K562 (cell line): ENCODE measurements around the gene SCYGR8. TPM values are rescaled to one million over a fixed set of nuclear protein-coding genes. Genes with fewer than 3 reads are reported as not detected.

Source experiments
- ATAC-seq: fragments of 200-7000 bp; cut with Tn5 transposase; 3 replicates; pipeline ENCODE4 v1.9.1; 2020; ENCODE audit warnings: moderate library complexity
- BruUV-seq: library from RNA; stranded (reverse); fragments of 400-500 nt; replicated peaks from 2 replicates; lab custom pipeline; 2021; lab: Mats Ljungman, UMichigan
- CTCF ChIA-PET: fragments of 300-600 bp; formaldehyde crosslinking; extraction: SDS; loops from one replicate; lab custom pipeline; 2021; ENCODE audit warnings: low intra/inter-chr PET ratio; lab: Yijun Ruan, JAX
- POLR2A ChIA-PET: fragments of 300-600, 350-650 bp; sonication (Branson Sonifier 250); formaldehyde crosslinking; extraction: SDS; loops from one replicate; lab custom pipeline; 2021; ENCODE audit warnings: antibody characterized with exemption, inconsistent platforms; lab: Yijun Ruan, JAX
- DNase-seq, 4 experiments: peaks; one replicate each; pipeline versions ENCODE4 v3.0.0 to v3.0.0-alpha.2; 2011 to 2018; ENCODE audit warnings: low spot score in 3 of 4, mixed read lengths in 3 of 4; ENCODE audit errors: extremely low read depth in 1 of 4
- FAIRE-seq: peaks from 2 replicates; lab custom pipeline; 2011; peaks lifted over from hg19 to GRCh38; lab: Jason Lieb, UNC
- H2AFZ ChIP-seq: 2 replicates; pipeline ENCODE4 v1.6.0; 2011; ENCODE audit warnings: low read depth, low read length, control low read depth, inconsistent platforms
- H3K27ac ChIP-seq: fragments of 200-600 bp; 3 replicates; pipeline ENCODE4 v1.8.0; 2011; ENCODE audit warnings: low read depth, mild to moderate bottlenecking, control low read depth, inconsistent platforms, low read length, moderate library complexity, mixed read lengths; ENCODE audit errors: extremely low read depth
- H3K27me3 ChIP-seq, 2 experiments: fragments of 300-600 bp in 1 of 2; 2 replicates in 1 of 2; 3 replicates in 1 of 2; pipeline versions ENCODE4 v1.6.0 to v1.8.0; 2011; ENCODE audit warnings: inconsistent platforms in 2 of 2, low read length in 2 of 2, mild to moderate bottlenecking in 1 of 2, mixed read lengths in 1 of 2, moderate library complexity in 1 of 2; ENCODE audit not compliant: control insufficient read depth in 2 of 2, insufficient read depth in 2 of 2
- H3K36me3 ChIP-seq: fragments of 300-600 bp; 3 replicates; pipeline ENCODE4 v1.8.0; 2011; ENCODE audit warnings: mild to moderate bottlenecking, low read length, inconsistent platforms; ENCODE audit not compliant: control insufficient read depth, insufficient read depth
- H3K4me1 ChIP-seq, 2 experiments: fragments of 200-600 bp in 1 of 2; replicated peaks in 1 of 2; 2 replicates in 1 of 2; 3 replicates in 1 of 2; pipeline versions ENCODE4 v1.5.1 to v1.8.0; 2011; ENCODE audit warnings: inconsistent platforms in 2 of 2, low read length in 2 of 2, mild to moderate bottlenecking in 1 of 2, mixed read lengths in 1 of 2, moderate library complexity in 1 of 2; ENCODE audit not compliant: control insufficient read depth in 2 of 2, insufficient read depth in 2 of 2
- H3K4me2 ChIP-seq: 2 replicates; pipeline ENCODE4 v1.6.1; 2011; ENCODE audit warnings: low read length, control low read depth, inconsistent platforms, mixed read lengths; ENCODE audit not compliant: insufficient read depth
- H3K4me3 ChIP-seq: fragments of 200-600 bp; sonication (generic), shearing (Covaris generic); 2 replicates; pipeline ENCODE4 v1.5.1; 2016; ENCODE audit warnings: control low read depth, inconsistent platforms
- H3K79me2 ChIP-seq: fragments of 200-600 bp; 3 replicates; pipeline ENCODE4 v1.8.0; 2011; ENCODE audit warnings: low read length, inconsistent platforms; ENCODE audit not compliant: control insufficient read depth, insufficient read depth
- H3K9ac ChIP-seq, 2 experiments: 2 replicates each; pipeline versions ENCODE4 v1.6.0 to v1.6.1; 2011; ENCODE audit warnings: low read depth in 2 of 2, low read length in 2 of 2, control low read depth in 1 of 2, inconsistent platforms in 1 of 2, mild to moderate bottlenecking in 1 of 2, mixed read lengths in 1 of 2; ENCODE audit not compliant: insufficient read depth in 1 of 2
- H3K9me1 ChIP-seq: one replicate; pipeline ENCODE4 v1.6.0; 2011; ENCODE audit warnings: inconsistent platforms, mild to moderate bottlenecking, low read length, moderate library complexity; ENCODE audit not compliant: control insufficient read depth, insufficient read depth
- H3K9me3 ChIP-seq: replicated peaks from 2 replicates; pipeline ENCODE4 v1.5.1; 2011; ENCODE audit warnings: low read depth, low read length, inconsistent platforms; ENCODE audit not compliant: control insufficient read depth, insufficient read depth
- H4K20me1 ChIP-seq: replicated peaks from 2 replicates; pipeline ENCODE4 v1.6.1; 2011; ENCODE audit warnings: low read length, inconsistent platforms, mixed read lengths; ENCODE audit not compliant: control insufficient read depth, insufficient read depth
- ARID3A ChIP-seq: IDR thresholded peaks from 2 replicates; pipeline ENCODE4 v1.6.1; 2012; ENCODE audit warnings: low read depth, low read length, improper control_type of control experiment, borderline replicate concordance
- BMI1 ChIP-seq: fragments of 150-350 bp; IDR thresholded peaks from 2 replicates; pipeline ENCODE4 v1.6.1; 2014; ENCODE audit warnings: low read length
- FOS ChIP-seq: IDR thresholded peaks from 3 replicates; pipeline ENCODE4 v1.6.1; 2011; ENCODE audit not compliant: insufficient read length; ENCODE audit errors: extremely low read depth
- MCM3 ChIP-seq: fragments of 450-650 bp; IDR thresholded peaks from 2 replicates; pipeline ENCODE4 v1.6.1; 2016
- MTF1 ChIP-seq: fragments of 250-450 bp; sonication (Bioruptor Pico); IDR thresholded peaks from 2 replicates; pipeline ENCODE4 v1.9.0; 2021; ENCODE audit warnings: moderate library complexity, mild to moderate bottlenecking, inconsistent platforms, borderline replicate concordance
- POLR3G ChIP-seq: IDR thresholded peaks from 2 replicates; pipeline ENCODE4 v1.6.1; 2011; ENCODE audit not compliant: insufficient read length, insufficient replicate concordance; ENCODE audit errors: extremely low read depth
- PTRF ChIP-seq: fragments of 450-650 bp; IDR thresholded peaks from 2 replicates; pipeline ENCODE4 v1.6.1; 2016; ENCODE audit warnings: mild to moderate bottlenecking, missing genetic modification characterization, missing compliant biosample characterization
- SMAD3 ChIP-seq: fragments of 450-650 bp; formaldehyde crosslinking; conservative IDR thresholded peaks from 2 replicates; pipeline ENCODE4 v1.4.0; 2020; ENCODE audit warnings: mild to moderate bottlenecking
- SMC3 ChIP-seq: conservative IDR thresholded peaks from 2 replicates; pipeline ENCODE4 v1.6.1; 2011; ENCODE audit warnings: low read depth, low read length, improper control_type of control experiment; ENCODE audit not compliant: insufficient read depth
- STAT5A ChIP-seq: IDR thresholded peaks from 2 replicates; pipeline ENCODE4 v1.6.1; 2012; ENCODE audit warnings: low read length, inconsistent platforms, borderline replicate concordance
- XRCC4 ChIP-seq: IDR thresholded peaks from one replicate; pipeline ENCODE4 v1.6.1; 2011; ENCODE audit not compliant: insufficient read depth, insufficient read length; ENCODE audit errors: extremely low read depth
- ZNF699 ChIP-seq: fragments of 250-450 bp; sonication (Bioruptor Pico); IDR thresholded peaks from 2 replicates; pipeline ENCODE4 v1.8.0; 2021; ENCODE audit warnings: mild to moderate bottlenecking, moderate library complexity; ENCODE audit not compliant: insufficient replicate concordance
- WGBS: fragments of 100-300 bp; shearing (Covaris generic); methylation state at CpG from one replicate; pipeline ENCODE4 v1.1.6; 2016; ENCODE audit warnings: low coverage, mixed read lengths; ENCODE audit not compliant: insufficient coverage; ENCODE audit errors: missing lambda C conversion rate; 5-methylcytosine and 5-hydroxymethylcytosine counted together
- in situ Hi-C: fragments of 300-500 bp; cut with MboI; formaldehyde crosslinking; loops from 4 replicates; pipeline ENCODE4 v1.15.0; 2018; ENCODE audit warnings: inconsistent platforms, mixed read lengths
- intact Hi-C: fragments of 100-400 bp; cut with micrococcal nuclease; formaldehyde crosslinking; loops from 2 replicates; pipeline ENCODE4 v1.14.2; 2022
- polyA plus RNA-seq, 8 experiments: library from polyadenylated mRNA; depleted of rRNA in 4 of 8; stranded (reverse) in 5 of 8; unstranded in 3 of 8; fragments of >200 nt; fragmentation: Nextera tagmentation in 2 of 8; fragmentation: Illumina TruSeq in 1 of 8; extraction: Ambion mirVana in 2 of 8; extraction: Trizol in 1 of 8; gene quantifications; 2 replicates each; pipeline versions ENCODE4 v1.2.1 to v1.2.3, GENCODE V29; 2011 to 2014; ENCODE audit warnings: inconsistent platforms in 1 of 8, missing spikeins in 1 of 8
- total RNA-seq, 7 experiments: library from RNA; depleted of rRNA in 6 of 7; stranded (reverse); fragments of >200 nt in 6 of 7; fragmentation: Illumina TruSeq in 2 of 7; extraction: Trizol in 2 of 7; gene quantifications; 2 replicates each; pipeline versions ENCODE4 v1.2.1 to v1.2.3, GENCODE V29; 2011 to 2021; ENCODE audit warnings: low replicate concordance in 1 of 7
- TF ChIP-seq, protein P1 (sequence below): fragments of 450-650 bp; formaldehyde crosslinking; IDR thresholded peaks from 2 replicates; pipeline ENCODE4 v1.4.0; 2020; ENCODE audit warnings: mild to moderate bottlenecking, mixed read lengths
- TF ChIP-seq, protein P2 (sequence below): fragments of 250-450 bp; sonication (Bioruptor Pico); IDR thresholded peaks from 2 replicates; pipeline ENCODE4 v1.5.0; 2021
- TF ChIP-seq, protein P3 (sequence below), 2 experiments: fragments of 450-650 bp in 1 of 2; sonication (generic) in 1 of 2; formaldehyde crosslinking in 1 of 2; IDR thresholded peaks in 1 of 2; conservative IDR thresholded peaks in 1 of 2; 2 replicates each; pipeline versions ENCODE4 v1.6.1 to v1.8.1; 2016 to 2023; ENCODE audit warnings: mild to moderate bottlenecking in 2 of 2, moderate library complexity in 2 of 2, inconsistent platforms in 1 of 2, missing genetic modification reagents in 1 of 2
- TF ChIP-seq, protein P4 (sequence below): IDR thresholded peaks from 2 replicates; pipeline ENCODE4 v1.6.1; 2014; ENCODE audit warnings: antibody characterized with exemption

The SCYGR8 gene
- total and polyA plus RNA-seq, 9 of the 15 experiments (the other 6 are each of a cell fraction or from before 2014, with no cell fraction given) = not detected

GRCh38 chr2:227767830-227768229, 22.1 kb downstream of the SCYGR8 start:
- no peak overlapping the region for H2AFZ ChIP-seq
- H3K9ac ChIP-seq = no peak overlapping the region
- no peak for FAIRE-seq
- no peak for ATAC-seq
- no peaks in the 10 kb centered on the region for H3K36me3 ChIP-seq
- H3K79me2 ChIP-seq = no peaks in the 10 kb centered on the region
- BruUV-seq = no TSS peak
- H3K4me3 ChIP-seq = no peak overlapping the region
- no peaks in the 10 kb centered on the region for H3K9me1 ChIP-seq
- TF ChIP-seq MTF1 (CRISPR knock-in tag) = no peak
- no peak for TF ChIP-seq STAT5A
- no peak for TF ChIP-seq SMAD3 (CRISPR knock-in tag)
- no peak for TF ChIP-seq FOS
- TF ChIP-seq, protein P1, sequence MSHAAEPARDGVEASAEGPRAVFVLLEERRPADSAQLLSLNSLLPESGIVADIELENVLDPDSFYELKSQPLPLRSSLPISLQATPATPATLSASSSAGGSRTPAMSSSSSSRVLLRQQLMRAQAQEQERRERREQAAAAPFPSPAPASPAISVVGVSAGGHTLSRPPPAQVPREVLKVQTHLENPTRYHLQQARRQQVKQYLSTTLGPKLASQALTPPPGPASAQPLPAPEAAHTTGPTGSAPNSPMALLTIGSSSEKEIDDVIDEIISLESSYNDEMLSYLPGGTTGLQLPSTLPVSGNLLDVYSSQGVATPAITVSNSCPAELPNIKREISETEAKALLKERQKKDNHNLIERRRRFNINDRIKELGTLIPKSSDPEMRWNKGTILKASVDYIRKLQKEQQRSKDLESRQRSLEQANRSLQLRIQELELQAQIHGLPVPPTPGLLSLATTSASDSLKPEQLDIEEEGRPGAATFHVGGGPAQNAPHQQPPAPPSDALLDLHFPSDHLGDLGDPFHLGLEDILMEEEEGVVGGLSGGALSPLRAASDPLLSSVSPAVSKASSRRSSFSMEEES = no peak
- TF ChIP-seq SMC3 = no peak
- TF ChIP-seq ZNF699 (CRISPR knock-in tag) = no peak
- TF ChIP-seq MCM3 = no peak
- TF ChIP-seq, protein P2, sequence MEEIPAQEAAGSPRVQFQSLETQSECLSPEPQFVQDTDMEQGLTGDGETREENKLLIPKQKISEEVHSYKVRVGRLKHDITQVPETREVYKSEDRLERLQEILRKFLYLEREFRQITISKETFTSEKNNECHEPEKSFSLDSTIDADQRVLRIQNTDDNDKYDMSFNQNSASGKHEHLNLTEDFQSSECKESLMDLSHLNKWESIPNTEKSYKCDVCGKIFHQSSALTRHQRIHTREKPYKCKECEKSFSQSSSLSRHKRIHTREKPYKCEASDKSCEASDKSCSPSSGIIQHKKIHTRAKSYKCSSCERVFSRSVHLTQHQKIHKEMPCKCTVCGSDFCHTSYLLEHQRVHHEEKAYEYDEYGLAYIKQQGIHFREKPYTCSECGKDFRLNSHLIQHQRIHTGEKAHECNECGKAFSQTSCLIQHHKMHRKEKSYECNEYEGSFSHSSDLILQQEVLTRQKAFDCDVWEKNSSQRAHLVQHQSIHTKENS (CRISPR knock-in tag) = no peak
- TF ChIP-seq POLR3G = no peak
- TF ChIP-seq, protein P3, sequence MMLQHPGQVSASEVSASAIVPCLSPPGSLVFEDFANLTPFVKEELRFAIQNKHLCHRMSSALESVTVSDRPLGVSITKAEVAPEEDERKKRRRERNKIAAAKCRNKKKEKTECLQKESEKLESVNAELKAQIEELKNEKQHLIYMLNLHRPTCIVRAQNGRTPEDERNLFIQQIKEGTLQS (IDR thresholded peaks at IDR 0.05) = no peak
- TF ChIP-seq, protein P3 (CRISPR knock-in tag; conservative IDR thresholded peaks at IDR 0.05) = no peak
- no peak for TF ChIP-seq BMI1
- no peak for TF ChIP-seq ARID3A
- TF ChIP-seq, protein P4, sequence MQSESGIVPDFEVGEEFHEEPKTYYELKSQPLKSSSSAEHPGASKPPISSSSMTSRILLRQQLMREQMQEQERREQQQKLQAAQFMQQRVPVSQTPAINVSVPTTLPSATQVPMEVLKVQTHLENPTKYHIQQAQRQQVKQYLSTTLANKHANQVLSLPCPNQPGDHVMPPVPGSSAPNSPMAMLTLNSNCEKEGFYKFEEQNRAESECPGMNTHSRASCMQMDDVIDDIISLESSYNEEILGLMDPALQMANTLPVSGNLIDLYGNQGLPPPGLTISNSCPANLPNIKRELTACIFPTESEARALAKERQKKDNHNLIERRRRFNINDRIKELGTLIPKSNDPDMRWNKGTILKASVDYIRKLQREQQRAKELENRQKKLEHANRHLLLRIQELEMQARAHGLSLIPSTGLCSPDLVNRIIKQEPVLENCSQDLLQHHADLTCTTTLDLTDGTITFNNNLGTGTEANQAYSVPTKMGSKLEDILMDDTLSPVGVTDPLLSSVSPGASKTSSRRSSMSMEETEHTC = no peak
- no peak for TF ChIP-seq XRCC4
- TF ChIP-seq PTRF (tag) = no peak
- in situ Hi-C loops = loop anchor here (10.0 kb wide), 1 partner anchor 363 kb away; no protein-coding TSS in a partner anchor
- DNase-seq = no peak
- no peak overlapping the region for H3K27ac ChIP-seq
- H3K27me3 ChIP-seq = peaks cover 0 to 10% of the 10 kb centered on the region in 2 experiments; a peak in 2 of 5 replicates
- H3K9me3 ChIP-seq = no peaks in the 10 kb centered on the region
- POLR2A ChIA-PET = interaction anchor here (0.6 kb wide), 1 partner anchor 510 kb away, joined by 3 read pairs; no protein-coding TSS in a partner anchor
- peaks cover 0 to 4% of the 10 kb centered on the region in 2 experiments; a peak in 1 of 5 replicates for H3K4me1 ChIP-seq
- intact Hi-C loops = loop anchor here (2.0 to 5.0 kb wide), 4 partner anchors 109 to 636 kb away; no protein-coding TSS in a partner anchor
- WGBS = 0% methylated on average over 4 of the region's 22 CpGs
- H4K20me1 ChIP-seq = no peaks in the 10 kb centered on the region
- H3K4me2 ChIP-seq = no peak overlapping the region
- CTCF ChIA-PET = no interaction called here
